Fibroblast of upper back skin (primary cell): Measurements from ENCODE around the gene ATP2C2.
"Not testable (repeated sequence)": the region's sequence is repeated elsewhere in the genome, so short reads cannot be mapped to it uniquely, and the experiment has no call there.

ENCODE experiments used
- DNase-seq: peaks from one replicate; pipeline ENCODE4 v3.0.0-alpha.2; 2013

ATP2C2 gene

DNA sequence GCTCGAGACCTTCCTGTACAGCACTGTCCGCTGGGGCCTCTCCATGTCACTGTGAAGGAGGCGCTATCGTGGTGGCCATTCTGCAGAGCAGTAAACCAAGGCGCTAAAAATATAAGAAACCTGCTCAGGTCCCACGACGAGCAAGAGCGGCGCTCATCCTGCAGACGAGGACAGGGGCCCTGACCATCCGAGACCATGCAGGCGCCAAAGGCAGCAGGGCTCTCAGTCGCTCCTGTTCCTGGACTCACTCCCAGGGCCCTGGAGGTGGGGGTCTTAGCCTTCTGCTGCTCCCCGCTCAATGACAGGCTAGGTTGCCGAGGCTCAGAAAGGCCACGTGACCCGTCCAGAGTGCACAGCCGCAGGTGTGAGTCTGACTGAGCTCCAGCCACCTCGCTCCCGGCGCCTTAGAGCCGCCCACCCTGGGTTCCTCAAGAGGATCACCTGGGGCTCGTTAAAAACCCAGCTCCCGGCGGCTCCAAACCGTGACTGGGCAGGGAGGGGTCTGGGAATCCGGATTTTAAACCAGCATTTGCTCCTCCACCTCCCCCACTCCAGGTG is 509 bp upstream of the ATP2C2 start:
- no peak for DNase-seq

GRCh38 chr16:84369105-84369504 is 767 bp downstream of the ATP2C2 start:
- no peak for DNase-seq

DNA sequence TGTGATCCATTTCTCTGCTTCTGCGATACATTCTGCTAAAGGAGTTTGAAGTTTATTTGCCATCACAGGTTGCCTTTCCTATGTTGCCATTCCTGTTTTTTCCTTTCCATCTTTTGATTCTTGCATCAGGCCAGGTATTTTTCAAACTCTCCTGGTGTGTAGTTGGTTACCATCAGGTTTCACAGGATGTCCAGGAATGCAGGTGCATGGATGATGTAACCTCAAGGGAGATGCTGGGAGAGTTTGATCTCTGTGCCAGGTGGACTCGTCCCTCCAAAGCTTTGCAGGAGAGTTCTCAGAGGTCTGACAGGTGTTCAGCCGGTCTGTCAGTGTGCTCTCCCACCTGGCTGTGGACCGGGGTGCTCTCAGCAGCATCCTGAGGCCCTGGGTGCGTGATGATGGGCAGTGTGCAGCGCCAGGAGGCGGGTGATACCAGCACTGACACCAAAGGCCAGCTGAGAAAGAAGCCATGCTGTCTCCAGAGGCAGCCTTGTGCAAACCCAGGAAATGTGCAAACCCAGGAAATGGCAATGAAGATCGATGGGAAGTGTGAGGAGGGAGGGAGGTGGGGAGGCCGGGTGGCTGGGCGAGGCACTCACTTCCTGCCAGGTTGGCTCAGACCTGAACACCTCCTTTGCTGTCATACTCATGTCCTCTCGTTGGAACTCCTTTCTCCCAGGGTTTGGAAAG is 1.7 kb downstream of the ATP2C2 start:
- DNase-seq, result no peak

- DNase-seq, result no peak
These were observed 2.6 kb downstream of the ATP2C2 start for GRCh38 chr16:84370723-84371552.

DNA sequence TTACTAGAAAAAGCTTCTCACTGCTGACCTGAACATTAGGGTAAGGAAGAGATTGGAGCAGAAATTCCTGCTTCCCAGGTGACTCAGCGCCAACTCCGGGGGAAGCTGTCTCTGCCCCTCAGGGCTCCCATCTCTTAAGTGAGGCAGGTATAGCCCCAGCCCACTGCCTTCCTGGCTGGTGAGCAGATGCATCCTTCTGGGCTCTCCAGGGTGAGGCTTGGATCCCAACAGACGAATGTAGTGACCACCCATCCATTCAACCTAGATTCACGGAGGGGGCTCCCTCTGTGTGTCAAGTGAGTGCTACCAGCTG is 3.2 kb downstream of the ATP2C2 start:
- DNase-seq, result no peak

- DNase-seq, result no peak
These were observed 5.7 kb downstream of the ATP2C2 start for GRCh38 chr16:84373907-84374489.

GRCh38 chr16:84378099-84378498 is 9.8 kb downstream of the ATP2C2 start:
- DNase-seq, result no peak

DNA sequence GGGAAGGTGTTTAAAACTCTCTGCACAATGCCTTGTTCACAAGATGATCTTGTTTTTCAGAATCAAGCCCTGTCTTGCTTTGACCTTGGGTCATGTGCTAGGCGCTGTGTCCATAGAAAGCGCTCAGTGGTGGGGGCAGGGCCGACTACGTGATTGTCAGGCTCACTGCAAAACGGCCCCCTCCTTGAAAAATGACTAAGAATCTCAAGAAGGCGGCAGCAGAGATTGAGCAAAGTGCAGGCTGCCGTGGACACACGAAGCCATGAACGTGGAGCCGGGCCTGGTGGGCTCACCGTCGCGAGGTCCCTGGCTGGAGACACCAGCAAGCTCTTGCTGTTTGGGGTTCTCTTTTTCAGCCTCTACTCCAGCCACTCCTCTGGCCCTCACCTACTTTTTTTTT is 10.2 kb downstream of the ATP2C2 start:
- no peak for DNase-seq

- DNase-seq, result no peak
These were observed 10.8 kb downstream of the ATP2C2 start for GRCh38 chr16:84379008-84379708.

DNA sequence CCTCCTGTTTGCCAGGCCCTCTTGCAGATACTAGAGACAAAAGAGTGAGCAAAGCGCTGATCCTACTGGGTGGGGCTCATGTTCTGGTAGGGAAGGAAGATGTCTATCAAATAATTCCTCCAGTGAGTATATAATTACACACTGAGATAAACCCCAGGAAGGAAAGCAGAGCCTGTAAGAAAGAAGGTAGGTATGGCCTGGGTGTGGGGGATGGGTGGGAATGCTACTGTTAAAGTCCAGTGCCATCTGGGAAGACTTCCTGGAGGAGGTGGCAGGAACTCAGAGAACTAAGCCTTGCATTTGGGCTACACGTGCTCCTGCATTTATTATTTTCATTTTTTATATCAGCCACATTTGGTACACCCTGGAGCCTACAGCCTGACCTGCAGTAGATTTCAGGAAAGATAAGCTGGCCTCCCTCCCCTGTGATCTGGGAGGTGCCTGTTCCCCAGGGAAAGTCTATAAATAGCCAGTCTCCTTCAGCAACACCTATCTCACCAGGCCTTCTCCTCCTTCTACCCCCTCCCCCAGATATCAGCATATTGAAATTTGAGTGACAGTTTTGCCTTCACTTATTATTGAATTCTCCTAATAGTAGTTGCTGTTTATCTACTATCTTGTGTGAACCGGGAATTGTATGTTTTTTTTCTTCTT is 11.5 kb downstream of the ATP2C2 start:
- DNase-seq, result no peak

GRCh38 chr16:84380405-84380804 is 12.1 kb downstream of the ATP2C2 start:
- no peak for DNase-seq

GRCh38 chr16:84382396-84382795 is 14.1 kb downstream of the ATP2C2 start:
- DNase-seq, result no peak

GRCh38 chr16:84383106-84383505 is 14.8 kb downstream of the ATP2C2 start:
- DNase-seq, result no peak

- DNase-seq, result no peak
These were observed 17.7 kb downstream of the ATP2C2 start for GRCh38 chr16:84386047-84386446.

- no peak for DNase-seq
These were observed 18.7 kb downstream of the ATP2C2 start for GRCh38 chr16:84387021-84387420.

DNA sequence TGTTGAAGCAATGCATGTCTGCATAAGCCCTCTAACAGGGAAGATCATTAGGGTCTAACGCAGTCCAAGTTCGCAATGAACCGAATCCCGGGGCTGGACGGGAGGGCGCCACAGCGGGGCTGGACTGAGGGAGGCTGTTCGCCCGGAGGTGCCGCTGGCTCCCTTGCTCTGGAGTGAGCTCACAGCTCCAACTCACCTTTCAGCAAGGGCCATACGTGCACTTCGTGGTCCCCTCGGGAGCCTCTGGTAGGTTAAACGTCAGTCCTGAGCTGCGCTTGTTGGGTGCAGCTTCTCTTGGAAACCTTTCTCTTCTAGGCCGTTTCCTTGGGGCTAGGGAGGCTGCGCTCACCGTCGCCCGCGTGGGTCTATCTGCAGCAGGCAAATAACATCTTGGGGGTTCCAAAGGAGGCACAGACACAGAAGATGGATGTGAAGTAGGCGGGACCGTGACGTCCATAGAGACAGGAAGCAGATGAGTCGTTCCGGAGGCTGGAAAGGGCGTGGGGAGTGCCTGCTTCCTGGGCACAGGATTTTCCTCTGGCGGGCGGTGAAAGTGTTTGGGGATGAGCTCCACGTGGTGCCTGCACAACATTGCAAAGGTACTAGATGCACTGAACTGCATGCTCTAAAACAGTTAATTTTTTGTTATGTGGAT is 21.9 kb downstream of the ATP2C2 start:
- no peak for DNase-seq

DNA sequence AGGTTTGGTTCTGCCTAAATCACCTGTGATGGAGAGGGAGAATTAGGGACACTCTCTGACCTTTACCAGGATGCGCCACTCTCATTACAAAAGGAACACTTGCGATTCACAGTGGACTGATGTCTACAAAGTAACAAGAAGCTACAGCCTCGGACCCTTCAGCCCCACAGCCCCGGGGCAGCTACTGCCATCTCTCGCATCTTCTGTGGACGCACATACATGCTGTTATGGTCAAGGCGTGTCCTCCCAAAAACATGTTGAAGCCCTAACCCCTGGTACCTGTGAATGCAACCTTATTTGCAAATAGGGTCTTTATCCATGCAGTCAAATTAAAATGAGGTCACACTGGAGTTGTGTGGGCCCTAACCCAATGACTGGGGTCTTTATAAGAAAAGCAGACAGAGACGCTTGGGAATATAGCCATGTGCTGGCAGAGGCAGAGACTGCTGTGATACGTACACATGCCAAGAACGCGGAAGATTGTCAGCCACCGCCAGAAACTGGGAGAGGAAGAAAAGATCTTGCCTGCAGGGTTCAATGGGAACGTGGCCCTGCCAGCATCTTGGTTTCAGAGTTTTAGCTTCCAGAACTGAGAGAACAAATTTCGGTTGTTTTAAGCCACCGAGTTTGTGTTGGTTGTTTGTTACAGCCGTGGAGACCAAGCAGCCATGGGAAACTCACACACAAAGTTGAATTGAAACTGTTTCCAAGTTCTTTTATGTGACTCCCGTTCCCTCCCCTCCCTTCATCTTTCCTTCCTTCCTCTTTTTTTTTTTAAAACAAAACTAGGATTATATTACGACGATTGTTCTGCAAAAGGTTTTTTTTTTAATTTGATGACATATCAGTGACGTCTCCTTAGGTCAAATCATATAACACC is 23.1 kb downstream of the ATP2C2 start:
- DNase-seq, result no peak

DNA sequence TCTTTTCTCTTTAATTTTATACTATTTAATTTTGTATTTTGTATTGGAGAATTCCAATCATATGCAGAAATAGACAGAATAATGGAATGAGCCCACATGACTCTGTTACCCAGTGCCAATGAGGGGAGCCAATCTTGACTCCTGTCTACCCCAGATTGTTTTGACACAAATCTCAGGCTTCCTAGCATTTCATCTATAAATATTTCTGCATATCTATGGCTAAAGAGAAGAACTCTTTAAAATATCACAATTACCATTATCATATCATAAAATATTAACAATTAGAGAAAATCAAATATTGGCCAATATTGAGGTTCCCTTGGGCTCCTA is 23.7 kb downstream of the ATP2C2 start:
- DNase-seq, result no peak

- not testable (repeated sequence) for DNase-seq
These were observed 27.7 kb downstream of the ATP2C2 start for GRCh38 chr16:84396082-84396481.

DNA sequence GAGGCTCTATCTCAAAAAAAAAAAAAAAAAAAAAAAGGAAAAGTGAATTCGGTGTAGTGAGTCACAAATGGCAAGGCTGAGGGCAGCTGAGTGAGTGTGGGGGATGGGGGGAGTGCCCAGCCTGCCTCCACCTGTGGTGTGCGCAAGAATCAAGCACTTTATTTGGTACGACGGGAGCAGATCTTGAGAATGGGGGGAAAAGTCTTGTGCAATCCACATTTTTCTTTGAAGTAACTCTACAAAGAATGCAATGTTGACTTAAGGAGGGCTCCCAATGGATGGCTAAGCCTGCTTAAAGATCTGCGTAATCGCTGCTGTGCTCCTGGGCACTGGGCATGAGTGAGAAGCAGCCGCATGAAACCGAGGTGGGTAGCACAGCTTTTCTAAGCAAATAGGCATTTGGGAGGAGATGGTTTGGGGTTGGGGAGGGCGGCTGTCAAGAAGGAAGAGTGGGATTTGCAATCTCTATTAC is 28.2 kb downstream of the ATP2C2 start:
- no peak for DNase-seq

- DNase-seq, result no peak
These were observed 28.8 kb downstream of the ATP2C2 start for GRCh38 chr16:84397090-84397489.
